Mammary epithelial cell (primary cell): ENCODE results near the gene CST9.

Experiments used
- EZH2 ChIP-seq: IDR thresholded peaks from 2 replicates; pipeline ENCODE4 v1.6.1; 2012; ENCODE audit warnings: low read length, inconsistent platforms, borderline replicate concordance
- TF ChIP-seq, protein P1 (sequence below), 2 donors: IDR thresholded peaks in 1 of 2; conservative IDR thresholded peaks in 1 of 2; 2 replicates each; pipeline ENCODE4 v1.5.1; 2011 to 2012; ENCODE audit warnings: inconsistent platforms in 2 of 2, low read length in 2 of 2, mild to moderate bottlenecking in 2 of 2, control low read depth in 1 of 2, low read depth in 1 of 2; ENCODE audit not compliant: insufficient read depth in 1 of 2; ENCODE audit errors: extremely low read depth in 1 of 2

DNA sequence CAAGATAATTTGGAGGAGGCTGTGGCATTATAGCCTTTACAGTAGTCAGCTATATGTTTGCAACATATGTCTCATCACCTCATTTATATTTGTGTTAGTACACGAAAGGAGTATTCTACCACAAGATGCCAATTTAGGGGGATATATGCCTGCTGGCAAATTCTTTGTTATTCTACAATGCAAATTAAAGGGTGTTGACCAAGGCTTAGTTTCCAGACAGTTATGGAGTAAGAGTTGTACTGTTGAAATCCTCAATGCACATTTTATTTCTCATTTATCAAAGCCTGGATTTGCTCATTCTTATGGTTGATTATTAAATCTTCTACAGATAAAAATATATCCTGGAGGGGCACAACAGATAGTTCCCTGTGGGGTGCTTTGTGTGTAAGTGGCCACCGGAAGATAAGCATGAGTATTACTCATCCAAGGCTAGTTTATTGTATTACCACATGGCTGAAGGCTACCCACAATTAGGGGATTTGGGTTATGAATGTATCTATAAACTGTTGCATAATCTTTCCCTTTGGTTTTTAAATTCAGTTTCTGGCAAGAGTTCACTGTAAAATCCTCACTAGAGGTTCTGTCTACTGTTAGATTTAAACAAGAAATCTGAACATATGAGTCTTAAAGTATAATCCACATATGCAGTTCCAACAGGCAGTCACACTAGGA lies 9.0 kb downstream of the CST9 start:
- TF ChIP-seq, protein P1, sequence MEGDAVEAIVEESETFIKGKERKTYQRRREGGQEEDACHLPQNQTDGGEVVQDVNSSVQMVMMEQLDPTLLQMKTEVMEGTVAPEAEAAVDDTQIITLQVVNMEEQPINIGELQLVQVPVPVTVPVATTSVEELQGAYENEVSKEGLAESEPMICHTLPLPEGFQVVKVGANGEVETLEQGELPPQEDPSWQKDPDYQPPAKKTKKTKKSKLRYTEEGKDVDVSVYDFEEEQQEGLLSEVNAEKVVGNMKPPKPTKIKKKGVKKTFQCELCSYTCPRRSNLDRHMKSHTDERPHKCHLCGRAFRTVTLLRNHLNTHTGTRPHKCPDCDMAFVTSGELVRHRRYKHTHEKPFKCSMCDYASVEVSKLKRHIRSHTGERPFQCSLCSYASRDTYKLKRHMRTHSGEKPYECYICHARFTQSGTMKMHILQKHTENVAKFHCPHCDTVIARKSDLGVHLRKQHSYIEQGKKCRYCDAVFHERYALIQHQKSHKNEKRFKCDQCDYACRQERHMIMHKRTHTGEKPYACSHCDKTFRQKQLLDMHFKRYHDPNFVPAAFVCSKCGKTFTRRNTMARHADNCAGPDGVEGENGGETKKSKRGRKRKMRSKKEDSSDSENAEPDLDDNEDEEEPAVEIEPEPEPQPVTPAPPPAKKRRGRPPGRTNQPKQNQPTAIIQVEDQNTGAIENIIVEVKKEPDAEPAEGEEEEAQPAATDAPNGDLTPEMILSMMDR (conservative IDR thresholded peaks at IDR 0.05 in 1 of 2, IDR thresholded peaks at IDR 0.05 in 1 of 2; ENCODE audit: extremely low read depth in 1 of 2, insufficient read depth in 1 of 2, low read depth in 1 of 2, low read length in 2 of 2), result no peak
- TF ChIP-seq EZH2, result no peak
